DND-41 (cell line): ENCODE data around the gene CD83.

Experiments
- EZH2 ChIP-seq: IDR thresholded peaks from 3 replicates; pipeline ENCODE4 v1.6.1; 2012; ENCODE audit warnings: borderline replicate concordance, low read depth, mild to moderate bottlenecking, moderate library complexity, low read length, inconsistent platforms; ENCODE audit not compliant: severe bottlenecking
- TF ChIP-seq, protein P1 (sequence below): IDR thresholded peaks from 2 replicates; pipeline ENCODE4 v1.5.1; 2012; ENCODE audit warnings: borderline replicate concordance, low read length, moderate library complexity, mild to moderate bottlenecking; ENCODE audit not compliant: poor library complexity, severe bottlenecking; ENCODE audit errors: extremely low read depth

DNA sequence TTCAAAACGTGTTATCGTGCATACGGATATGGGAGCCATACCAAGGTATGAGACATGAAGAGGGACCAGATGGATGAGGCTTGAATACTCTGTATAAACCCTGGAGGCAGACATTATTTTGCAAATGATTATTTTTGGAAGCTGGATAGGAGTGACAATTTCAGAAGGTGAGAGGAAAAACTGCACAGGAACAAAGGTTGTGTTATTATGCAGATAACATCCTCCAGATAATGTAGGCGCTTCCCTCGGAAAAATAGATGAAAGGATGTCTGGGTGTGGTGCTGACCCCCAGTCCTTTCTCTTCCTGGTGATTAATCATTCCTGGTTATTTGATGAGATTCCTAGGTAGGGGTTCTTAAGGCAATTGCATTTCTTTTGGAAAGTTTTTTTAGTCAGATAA is 36.4 kb upstream of the CD83 start:
- TF ChIP-seq, protein P1, sequence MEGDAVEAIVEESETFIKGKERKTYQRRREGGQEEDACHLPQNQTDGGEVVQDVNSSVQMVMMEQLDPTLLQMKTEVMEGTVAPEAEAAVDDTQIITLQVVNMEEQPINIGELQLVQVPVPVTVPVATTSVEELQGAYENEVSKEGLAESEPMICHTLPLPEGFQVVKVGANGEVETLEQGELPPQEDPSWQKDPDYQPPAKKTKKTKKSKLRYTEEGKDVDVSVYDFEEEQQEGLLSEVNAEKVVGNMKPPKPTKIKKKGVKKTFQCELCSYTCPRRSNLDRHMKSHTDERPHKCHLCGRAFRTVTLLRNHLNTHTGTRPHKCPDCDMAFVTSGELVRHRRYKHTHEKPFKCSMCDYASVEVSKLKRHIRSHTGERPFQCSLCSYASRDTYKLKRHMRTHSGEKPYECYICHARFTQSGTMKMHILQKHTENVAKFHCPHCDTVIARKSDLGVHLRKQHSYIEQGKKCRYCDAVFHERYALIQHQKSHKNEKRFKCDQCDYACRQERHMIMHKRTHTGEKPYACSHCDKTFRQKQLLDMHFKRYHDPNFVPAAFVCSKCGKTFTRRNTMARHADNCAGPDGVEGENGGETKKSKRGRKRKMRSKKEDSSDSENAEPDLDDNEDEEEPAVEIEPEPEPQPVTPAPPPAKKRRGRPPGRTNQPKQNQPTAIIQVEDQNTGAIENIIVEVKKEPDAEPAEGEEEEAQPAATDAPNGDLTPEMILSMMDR = no peak
- TF ChIP-seq EZH2 = no peak
